H9 (cell line): ENCODE measurements around the gene ZRSR2. TPM values are rescaled to one million over a fixed set of nuclear protein-coding genes. Genes with fewer than 3 reads are reported as not detected.

Experiments used
- DNase-seq: peaks from one replicate; pipeline ENCODE4 v3.0.0-alpha.2; 2017
- H2AFZ ChIP-seq: one replicate; pipeline ENCODE4 v1.6.1; 2013; ENCODE audit warnings: mild to moderate bottlenecking, low read length, control low read depth, moderate library complexity
- H2AK5ac ChIP-seq: 2 replicates; pipeline ENCODE4 v1.6.1; 2013; ENCODE audit warnings: low read length, control low read depth, mixed read lengths; ENCODE audit not compliant: insufficient read length
- H2BK120ac ChIP-seq: one replicate; pipeline ENCODE4 v1.6.1; 2013; ENCODE audit warnings: low read depth, mild to moderate bottlenecking, low read length, control low read depth, inconsistent platforms; ENCODE audit not compliant: poor library complexity, severe bottlenecking
- H2BK12ac ChIP-seq: 2 replicates; pipeline ENCODE4 v1.6.1; 2013; ENCODE audit warnings: low read length, control low read depth, mixed read lengths, low read depth; ENCODE audit not compliant: insufficient read length
- H2BK15ac ChIP-seq: 2 replicates; pipeline ENCODE4 v1.6.1; 2013; ENCODE audit warnings: low read depth, low read length, control low read depth
- H2BK20ac ChIP-seq: one replicate; pipeline ENCODE4 v1.6.1; 2013; ENCODE audit warnings: low read depth, mild to moderate bottlenecking, low read length, control low read depth, inconsistent platforms; ENCODE audit not compliant: poor library complexity, severe bottlenecking
- H2BK5ac ChIP-seq: 2 replicates; pipeline ENCODE4 v1.6.1; 2013; ENCODE audit warnings: low read length, control low read depth, mixed read lengths; ENCODE audit not compliant: insufficient read length
- H3K14ac ChIP-seq: 2 replicates; pipeline ENCODE4 v1.6.1; 2013; ENCODE audit warnings: low read length, control low read depth; ENCODE audit not compliant: insufficient read depth
- H3K18ac ChIP-seq: 2 replicates; pipeline ENCODE4 v1.6.1; 2013; ENCODE audit warnings: low read depth, mild to moderate bottlenecking, mixed read lengths, low read length, control low read depth; ENCODE audit not compliant: insufficient read length
- H3K23ac ChIP-seq: 2 replicates; pipeline ENCODE4 v1.6.1; 2013; ENCODE audit warnings: low read length, control low read depth, mixed read lengths, low read depth; ENCODE audit not compliant: insufficient read length
- H3K23me2 ChIP-seq: 2 replicates; pipeline ENCODE4 v1.6.1; 2013; ENCODE audit warnings: low read depth, mild to moderate bottlenecking, mixed read lengths, low read length, control low read depth; ENCODE audit not compliant: insufficient read length, poor library complexity, severe bottlenecking
- H3K27ac ChIP-seq: 2 replicates; pipeline ENCODE4 v1.5.1; 2013; ENCODE audit warnings: low read length, control low read depth, mixed read lengths, low read depth; ENCODE audit not compliant: insufficient read length
- H3K27me3 ChIP-seq: 2 replicates; pipeline ENCODE4 v1.6.1; 2013; ENCODE audit warnings: low read length, control low read depth, inconsistent platforms; ENCODE audit not compliant: insufficient read depth
- H3K4ac ChIP-seq: 2 replicates; pipeline ENCODE4 v1.6.1; 2013; ENCODE audit warnings: low read depth, mild to moderate bottlenecking, control low read depth, inconsistent platforms, low read length, moderate library complexity
- H3K4me1 ChIP-seq: 2 replicates; pipeline ENCODE4 v1.6.1; 2013; ENCODE audit warnings: low read length, control low read depth, inconsistent platforms; ENCODE audit not compliant: insufficient read depth
- H3K4me2 ChIP-seq: 2 replicates; pipeline ENCODE4 v1.6.1; 2013; ENCODE audit warnings: low read length, control low read depth, mixed read lengths; ENCODE audit not compliant: insufficient read length, insufficient read depth
- H3K56ac ChIP-seq: 2 replicates; pipeline ENCODE4 v1.6.1; 2013; ENCODE audit warnings: low read depth, mild to moderate bottlenecking, mixed read lengths, low read length, control low read depth; ENCODE audit not compliant: insufficient read length
- H3K79me1 ChIP-seq: 2 replicates; pipeline ENCODE4 v1.6.1; 2013; ENCODE audit warnings: low read depth, mild to moderate bottlenecking, moderate library complexity, low read length, control low read depth, inconsistent platforms; ENCODE audit not compliant: insufficient read depth, poor library complexity, severe bottlenecking
- H3K79me2 ChIP-seq: 2 replicates; pipeline ENCODE4 v1.6.1; 2013; ENCODE audit warnings: low read length, control low read depth, inconsistent platforms; ENCODE audit not compliant: insufficient read depth
- H3K9ac ChIP-seq: 2 replicates; pipeline ENCODE4 v1.6.1; 2013; ENCODE audit warnings: low read length, control low read depth, mixed read lengths; ENCODE audit not compliant: insufficient read length; ENCODE audit errors: extremely low read depth
- H3K9me3 ChIP-seq: one replicate; pipeline ENCODE4 v1.6.1; 2013; ENCODE audit warnings: low read depth, low read length, inconsistent platforms; ENCODE audit not compliant: control insufficient read depth
- H3T11ph ChIP-seq: one replicate; pipeline ENCODE4 v1.6.1; 2013; ENCODE audit warnings: mild to moderate bottlenecking, low read length, control low read depth, inconsistent platforms
- H4K20me1 ChIP-seq: one replicate; pipeline ENCODE4 v1.6.1; 2013; ENCODE audit not compliant: control insufficient read depth, insufficient read length, insufficient read depth
- H4K5ac ChIP-seq: 2 replicates; pipeline ENCODE4 v1.6.1; 2013; ENCODE audit warnings: low read depth, mild to moderate bottlenecking, mixed read lengths, low read length, control low read depth; ENCODE audit not compliant: insufficient read length
- H4K8ac ChIP-seq: replicated peaks from 2 replicates; pipeline ENCODE4 v1.6.1; 2013; ENCODE audit warnings: low read length, control low read depth, mixed read lengths, low read depth; ENCODE audit not compliant: insufficient read length
- H4K91ac ChIP-seq: 2 replicates; pipeline ENCODE4 v1.6.1; 2013; ENCODE audit warnings: low read depth, mild to moderate bottlenecking, moderate library complexity, mixed read lengths, low read length, control low read depth; ENCODE audit not compliant: insufficient read length
- H3K27ac Mint-ChIP-seq, 3 experiments: 2 replicates in 2 of 3; 3 replicates in 1 of 3; pipeline ENCODE4 v1.8.0; 2020 to 2021; ENCODE audit warnings: mixed read lengths in 3 of 3, mild to moderate bottlenecking in 1 of 3, moderate library complexity in 1 of 3
- H3K27me3 Mint-ChIP-seq: 2 replicates; pipeline ENCODE4 v1.8.0; 2021; ENCODE audit warnings: low read depth, mild to moderate bottlenecking, moderate library complexity, mixed read lengths
- H3K36me3 Mint-ChIP-seq, 3 experiments: 2 replicates in 2 of 3; 3 replicates in 1 of 3; pipeline ENCODE4 v1.8.0; 2020 to 2021; ENCODE audit warnings: low read depth in 3 of 3, mixed read lengths in 3 of 3; ENCODE audit not compliant: insufficient read depth in 1 of 3
- H3K4me1 Mint-ChIP-seq, 2 experiments: 2 replicates each; pipeline ENCODE4 v1.8.0; 2020; ENCODE audit warnings: mixed read lengths in 2 of 2
- H3K4me3 Mint-ChIP-seq, 2 experiments: 2 replicates in 1 of 2; 3 replicates in 1 of 2; pipeline ENCODE4 v1.8.0; 2020 to 2021; ENCODE audit warnings: mild to moderate bottlenecking in 2 of 2, mixed read lengths in 2 of 2, moderate library complexity in 1 of 2
- H3K9me3 Mint-ChIP-seq, 2 experiments: 2 replicates in 1 of 2; 3 replicates in 1 of 2; pipeline ENCODE4 v1.8.0; 2020; ENCODE audit warnings: mild to moderate bottlenecking in 2 of 2, mixed read lengths in 2 of 2, moderate library complexity in 1 of 2
- CTCF ChIP-seq: fragments of 200-600 bp; sonication (generic); conservative IDR thresholded peaks from 3 replicates; pipeline ENCODE4 v1.8.0; 2021; ENCODE audit warnings: antibody characterized with exemption, mild to moderate bottlenecking
- WGBS: extraction: QIAGEN DNeasy Blood & Tissue Kit; methylation state at CpG from one replicate; pipeline ENCODE4 v1.1.7; 2013; ENCODE audit warnings: missing lambda C conversion rate, low lambda C conversion rate, mixed read lengths; ENCODE audit not compliant: insufficient read length; ENCODE audit errors: extremely low coverage; 5-methylcytosine and 5-hydroxymethylcytosine counted together
- total RNA-seq: library from RNA; stranded (reverse); gene quantifications from 2 replicates; pipeline ENCODE4 v1.2.1, GENCODE V29; 2021

The ZRSR2 gene
- total RNA-seq, 1 experiment from 2014 or later, result 21.1 TPM

- Mint-ChIP-seq H3K36me3 (peaks cover 23 to 52% (median 43%) of the 10 kb centered on the region in 3 experiments), H3K9me3 (no peaks in the 10 kb centered on the region), H3K4me3 (no peak overlapping the region), H3K27me3 (no peaks in the 10 kb centered on the region), H3K4me1 (peaks cover 6 to 24% of the 10 kb centered on the region in 2 experiments; a peak in 2 of 4 replicates), H3K27ac (peak overlapping the region in 1 of 3 experiments; percentile 98; a peak in 3 of 7 replicates)
- no peak overlapping the region for H3K56ac ChIP-seq
- no peak overlapping the region for H3T11ph ChIP-seq
- no peak overlapping the region for H4K91ac ChIP-seq
- no peak overlapping the region for H2AFZ ChIP-seq
- H3K4ac ChIP-seq, result no peak overlapping the region
- H2BK120ac ChIP-seq, result no peak overlapping the region
- H3K27ac ChIP-seq, result no peak overlapping the region
- H3K27me3 ChIP-seq, result no peaks in the 10 kb centered on the region
- H3K18ac ChIP-seq, result no peak overlapping the region
- H2BK12ac ChIP-seq, result no peak overlapping the region
- no peak overlapping the region for H3K9ac ChIP-seq
- WGBS, result no CpG with 5 or more reads among the region's 5 CpGs
- no peaks in the 10 kb centered on the region for H3K9me3 ChIP-seq
- no peaks in the 10 kb centered on the region for H3K23me2 ChIP-seq
- no peaks in the 10 kb centered on the region for H3K79me2 ChIP-seq
- H2BK20ac ChIP-seq, result no peak overlapping the region
- no peak overlapping the region for H4K5ac ChIP-seq
- no peak overlapping the region for H2BK5ac ChIP-seq
- H4K8ac ChIP-seq, result no peak overlapping the region
- H2AK5ac ChIP-seq, result no peak overlapping the region
- H3K4me1 ChIP-seq, result no peaks in the 10 kb centered on the region
- no peaks in the 10 kb centered on the region for H4K20me1 ChIP-seq
- DNase-seq, result no peak
- no peak overlapping the region for H3K23ac ChIP-seq
- no peak overlapping the region for H3K14ac ChIP-seq
- no peak overlapping the region for H2BK15ac ChIP-seq
- H3K79me1 ChIP-seq, result no peaks in the 10 kb centered on the region
- H3K4me2 ChIP-seq, result no peak overlapping the region
- no peak for TF ChIP-seq CTCF
These were observed 35.7 kb downstream of the ZRSR2 start for GRCh38 chrX:15825936-15826335.
